A549 (cell line): Measurements from ENCODE around the gene NFIA.

Experiments used
- CBX8 ChIP-seq: fragments of 200-600 bp; sonication (generic); IDR thresholded peaks from 2 replicates; pipeline ENCODE4 v1.6.1; 2016
- CHD2 ChIP-seq: fragments of 150-350 bp; IDR thresholded peaks from 2 replicates; pipeline ENCODE4 v1.6.1; 2014; ENCODE audit warnings: low read length; ENCODE audit not compliant: partially characterized antibody
- EP300 ChIP-seq, 2 experiments: fragments of >200 bp; sonication (Bioruptor Twin); formaldehyde crosslinking; IDR thresholded peaks; 2 replicates in 1 of 2; 3 replicates in 1 of 2; pipeline ENCODE4 v1.6.1; 2016 to 2017
- ESRRA ChIP-seq: fragments of 150-350 bp; IDR thresholded peaks from 2 replicates; pipeline ENCODE4 v1.6.1; 2014; ENCODE audit warnings: mild to moderate bottlenecking, low read length, borderline replicate concordance
- FOSB ChIP-seq: fragments of 250-450 bp; sonication (Bioruptor Pico); IDR thresholded peaks from 2 replicates; pipeline ENCODE4 v1.5.0; 2020; ENCODE audit warnings: mild to moderate bottlenecking, moderate library complexity
- HEYL ChIP-seq: fragments of 250-450 bp; sonication (Bioruptor Pico); IDR thresholded peaks from 2 replicates; pipeline ENCODE4 v1.8.0; 2021; ENCODE audit warnings: mild to moderate bottlenecking, moderate library complexity
- MAZ ChIP-seq: fragments of 150-350 bp; IDR thresholded peaks from 2 replicates; pipeline ENCODE4 v1.6.1; 2014; ENCODE audit warnings: antibody characterized with exemption, low read depth, low read length, borderline replicate concordance
- POLR2A ChIP-seq: IDR thresholded peaks from 2 replicates; pipeline ENCODE4 v1.6.1; 2012; ENCODE audit warnings: mild to moderate bottlenecking, low read length
- RAD21 ChIP-seq, 2 experiments: fragments of >200 bp in 1 of 2; sonication (Bioruptor Twin) in 1 of 2; formaldehyde crosslinking in 1 of 2; IDR thresholded peaks in 1 of 2; conservative IDR thresholded peaks in 1 of 2; 2 replicates in 1 of 2; 3 replicates in 1 of 2; pipeline ENCODE4 v1.6.1; 2012 to 2018; ENCODE audit warnings: inconsistent platforms in 1 of 2
- TF ChIP-seq, protein P1 (sequence below): fragments of >200 bp; sonication (Bioruptor Twin); formaldehyde crosslinking; IDR thresholded peaks from 3 replicates; pipeline ENCODE4 v1.5.1; 2016

- TF ChIP-seq, protein P1, sequence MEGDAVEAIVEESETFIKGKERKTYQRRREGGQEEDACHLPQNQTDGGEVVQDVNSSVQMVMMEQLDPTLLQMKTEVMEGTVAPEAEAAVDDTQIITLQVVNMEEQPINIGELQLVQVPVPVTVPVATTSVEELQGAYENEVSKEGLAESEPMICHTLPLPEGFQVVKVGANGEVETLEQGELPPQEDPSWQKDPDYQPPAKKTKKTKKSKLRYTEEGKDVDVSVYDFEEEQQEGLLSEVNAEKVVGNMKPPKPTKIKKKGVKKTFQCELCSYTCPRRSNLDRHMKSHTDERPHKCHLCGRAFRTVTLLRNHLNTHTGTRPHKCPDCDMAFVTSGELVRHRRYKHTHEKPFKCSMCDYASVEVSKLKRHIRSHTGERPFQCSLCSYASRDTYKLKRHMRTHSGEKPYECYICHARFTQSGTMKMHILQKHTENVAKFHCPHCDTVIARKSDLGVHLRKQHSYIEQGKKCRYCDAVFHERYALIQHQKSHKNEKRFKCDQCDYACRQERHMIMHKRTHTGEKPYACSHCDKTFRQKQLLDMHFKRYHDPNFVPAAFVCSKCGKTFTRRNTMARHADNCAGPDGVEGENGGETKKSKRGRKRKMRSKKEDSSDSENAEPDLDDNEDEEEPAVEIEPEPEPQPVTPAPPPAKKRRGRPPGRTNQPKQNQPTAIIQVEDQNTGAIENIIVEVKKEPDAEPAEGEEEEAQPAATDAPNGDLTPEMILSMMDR: no peak
- TF ChIP-seq CHD2: no peak
- TF ChIP-seq POLR2A: no peak
- TF ChIP-seq EP300 (IDR thresholded peaks at IDR 0.05): no peak
- no peak for TF ChIP-seq HEYL (CRISPR knock-in tag)
- no peak for TF ChIP-seq RAD21 (conservative IDR thresholded peaks at IDR 0.05 in 1 of 2, IDR thresholded peaks at IDR 0.05 in 1 of 2)
- TF ChIP-seq FOSB (CRISPR knock-in tag): no peak
- no peak for TF ChIP-seq CBX8
- TF ChIP-seq MAZ: no peak
- TF ChIP-seq ESRRA: no peak
Measured at GRCh38 chr1:61169634-61170033, 87.3 kb downstream of the NFIA start.
